GM19468 (cell line): ENCODE results near the gene DHX8.

Source experiments
- ATAC-seq: cut with Tn5 transposase; IDR thresholded peaks from one replicate; pipeline ENCODE4 v1.9.1; 2021; ENCODE audit warnings: mild to moderate bottlenecking, moderate library complexity, moderate number of reproducible peaks; ENCODE audit not compliant: unreplicated experiment; ENCODE audit errors: extremely low read depth

The DHX8 gene

DNA sequence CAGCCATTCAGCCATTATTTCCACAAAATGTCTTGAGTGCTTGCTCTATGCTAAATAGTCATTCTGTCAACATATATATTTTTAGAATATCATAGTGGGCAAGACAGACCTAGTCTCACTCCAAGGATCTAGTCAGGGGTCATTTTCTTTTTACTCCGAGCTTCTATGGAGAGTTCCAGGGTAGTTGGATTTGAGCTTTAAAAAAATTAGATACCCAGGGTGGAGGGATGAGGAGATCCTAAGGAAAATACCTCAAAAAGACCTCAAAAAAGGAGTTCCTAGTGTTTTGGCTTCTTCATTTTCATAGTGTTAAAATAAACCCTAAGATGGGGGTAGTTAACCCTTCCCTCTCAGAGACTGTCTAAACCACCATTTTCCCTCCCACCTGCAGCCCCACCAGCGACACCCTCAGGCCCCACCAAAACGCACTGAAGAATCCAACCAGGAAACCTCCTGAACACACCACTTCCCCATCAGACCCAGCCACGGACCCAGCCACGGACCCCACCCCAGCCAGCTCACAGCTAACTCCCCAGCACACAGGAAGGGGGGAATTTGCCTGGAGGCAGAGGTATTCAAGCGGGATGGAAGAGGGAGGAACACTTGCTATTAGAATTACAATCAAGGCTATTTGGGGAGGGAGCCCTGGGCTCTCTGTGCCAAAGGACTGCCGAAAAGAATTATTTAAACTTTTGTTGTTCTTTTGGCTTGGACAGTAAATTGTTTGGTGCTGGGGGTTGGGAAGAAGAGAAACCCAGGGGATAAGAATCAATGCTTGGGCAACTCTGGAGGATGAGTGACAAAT is 60.2 kb downstream of the DHX8 start:
- ATAC-seq, result no peak

DNA sequence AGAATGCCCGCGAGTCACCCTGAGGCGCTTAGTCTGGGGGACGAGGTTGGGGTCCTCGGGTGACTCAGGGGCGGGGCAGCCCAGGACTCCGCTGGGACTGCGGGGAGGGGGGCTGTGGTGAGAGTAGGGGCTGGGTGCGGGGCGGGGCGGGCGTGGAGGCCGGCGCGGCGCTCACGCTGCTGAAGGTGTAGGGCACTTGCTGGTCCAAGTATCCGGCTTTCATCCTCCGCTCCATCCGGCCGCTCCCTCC is 61.5 kb downstream of the DHX8 start:
- ATAC-seq, result no peak

DNA sequence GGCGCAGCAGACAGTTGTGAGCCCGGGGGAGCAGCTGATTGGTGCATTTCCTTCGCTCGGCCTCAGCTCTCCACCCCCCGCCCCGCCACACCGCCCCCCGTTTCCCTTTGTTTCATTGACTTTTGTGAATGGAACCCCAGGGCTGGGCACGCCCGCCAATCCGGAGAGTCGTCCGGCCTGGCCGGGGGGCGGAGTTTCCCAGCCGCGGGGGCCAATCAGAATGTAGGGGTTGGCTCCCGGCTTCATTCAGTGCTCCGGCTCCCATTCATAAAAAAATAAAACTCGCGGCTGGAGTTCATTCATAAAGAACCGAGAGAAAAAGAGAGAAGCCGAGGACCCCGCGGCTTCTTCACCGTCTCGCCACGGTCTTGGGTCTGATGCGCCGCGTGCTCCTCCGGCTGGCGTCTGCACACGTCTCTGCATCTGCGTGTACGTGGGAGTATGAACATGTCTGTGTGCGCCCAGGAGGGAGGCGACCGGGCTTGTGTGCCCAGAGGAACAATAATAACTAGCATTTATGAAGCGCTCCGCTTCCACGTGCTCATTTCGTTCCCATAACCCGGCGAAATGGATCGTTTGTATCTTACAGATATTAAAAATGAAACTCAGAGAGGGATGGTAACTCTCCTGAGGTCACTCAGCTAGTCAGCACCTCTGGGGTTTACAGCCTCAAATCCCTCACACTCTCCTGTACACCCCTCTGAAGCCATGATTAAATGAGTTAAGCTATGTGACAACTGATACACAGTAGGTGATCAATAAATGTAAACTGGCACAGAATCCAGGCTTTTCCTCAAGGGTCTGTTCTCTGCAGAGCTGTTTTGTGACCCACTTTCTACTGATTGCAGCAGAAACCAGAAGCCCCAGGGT is 62.8 kb downstream of the DHX8 start, which contains the start of gene ETV4:
Gene ETV4 (minus strand): TSS at position 22 of the 870 bp plus-strand sequence. CDS start 723 bp downstream, outside the sequence.
- ATAC-seq, result no peak

DNA sequence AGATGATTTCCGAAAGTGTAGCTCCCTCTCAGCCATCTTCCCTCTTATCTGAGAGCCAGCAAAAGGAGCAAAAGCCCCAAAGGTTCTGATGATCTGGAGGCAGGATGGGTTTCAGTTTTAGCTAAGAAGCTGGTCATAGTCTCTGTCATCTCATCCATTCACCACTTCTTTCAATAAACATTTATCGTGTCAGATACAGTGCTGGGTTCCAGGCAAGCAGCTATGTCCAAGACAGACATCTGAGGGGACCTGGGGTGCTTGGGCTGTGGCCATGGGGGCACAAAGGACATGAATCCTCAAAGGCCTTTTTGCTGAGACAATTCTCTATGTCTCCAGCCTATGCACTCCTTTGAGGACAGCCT is 63.4 kb downstream of the DHX8 start:
- ATAC-seq, result no peak

DNA sequence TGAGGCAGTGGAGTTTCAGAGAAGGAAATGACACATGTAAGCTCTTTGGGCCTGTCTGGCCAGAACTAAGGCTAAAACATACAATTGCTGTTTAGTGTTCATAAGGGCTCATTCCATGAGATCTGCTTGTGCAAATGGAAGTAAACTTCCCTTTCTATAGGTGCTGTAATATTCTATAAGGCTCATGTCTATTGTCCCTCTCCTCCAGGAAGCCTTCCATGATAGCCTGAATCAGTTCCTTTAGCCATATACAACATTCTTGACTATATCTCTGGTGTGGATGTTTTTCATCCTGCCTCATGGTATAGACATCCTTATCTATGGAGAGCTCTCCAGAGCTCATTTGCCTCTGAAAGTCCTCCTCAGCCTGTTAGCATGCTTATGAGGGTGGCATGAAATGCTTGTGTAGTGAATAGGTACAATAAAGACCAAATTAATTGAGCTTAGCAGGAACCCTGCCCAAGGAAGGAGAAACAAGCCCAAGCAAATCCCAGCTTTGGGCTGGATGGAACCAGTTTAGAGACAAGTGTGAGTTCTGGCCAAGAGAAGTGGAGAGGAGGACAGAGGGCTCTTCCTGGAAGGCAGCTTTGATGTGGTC is 64.0 kb downstream of the DHX8 start:
- no peak for ATAC-seq

DNA sequence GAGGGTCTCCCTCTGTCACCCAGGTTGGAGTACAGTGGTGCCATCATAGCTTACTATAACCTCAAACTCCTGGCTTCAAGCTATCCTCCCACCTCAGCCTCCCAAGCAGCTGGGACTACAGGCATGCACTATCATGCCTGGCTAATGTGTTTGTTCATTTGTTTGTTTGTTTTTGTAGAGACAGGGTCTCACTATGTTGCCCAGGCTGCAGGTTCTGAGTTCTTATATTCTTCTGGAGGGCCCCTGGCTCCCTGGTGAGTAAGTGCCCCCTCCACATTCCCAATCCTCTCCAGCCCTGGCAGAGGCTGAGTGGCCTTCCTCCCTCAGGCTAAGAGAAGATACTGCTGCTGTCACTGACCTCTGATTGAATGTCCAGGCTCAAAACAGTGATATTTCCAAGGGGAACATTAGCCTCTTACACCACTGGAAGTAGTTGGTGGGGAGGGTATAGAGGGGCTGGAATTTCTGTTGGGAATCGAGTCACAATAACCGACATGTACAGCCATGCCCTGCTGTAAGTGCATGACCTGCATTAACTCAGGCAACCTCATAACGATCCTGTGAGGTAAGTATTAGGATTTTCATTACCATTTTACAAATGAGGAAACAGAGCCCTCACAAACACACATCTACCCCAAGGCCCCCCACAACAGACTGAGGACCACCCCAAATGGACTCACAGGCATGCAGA is 65.1 kb downstream of the DHX8 start:
- ATAC-seq, result no peak

DNA sequence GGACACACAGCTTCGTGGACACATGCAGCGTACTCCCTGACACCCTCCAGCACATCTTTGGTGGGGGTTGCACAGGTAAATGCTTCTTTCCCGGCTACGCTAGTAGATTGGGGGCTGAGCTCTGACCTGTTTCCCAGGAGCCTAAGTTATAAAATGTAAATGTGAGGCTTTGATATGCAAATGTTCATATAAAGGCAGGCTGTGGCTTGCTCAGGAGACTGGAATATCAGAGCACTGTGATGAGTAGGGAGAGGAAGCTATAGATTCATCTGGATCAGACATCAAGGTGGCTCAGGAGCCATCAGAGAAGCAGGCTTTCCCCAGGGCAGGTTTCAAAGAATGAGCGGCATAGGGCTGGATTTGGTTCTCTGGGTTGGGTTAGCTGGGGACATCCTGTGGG is 65.7 kb downstream of the DHX8 start:
- no peak for ATAC-seq

DNA sequence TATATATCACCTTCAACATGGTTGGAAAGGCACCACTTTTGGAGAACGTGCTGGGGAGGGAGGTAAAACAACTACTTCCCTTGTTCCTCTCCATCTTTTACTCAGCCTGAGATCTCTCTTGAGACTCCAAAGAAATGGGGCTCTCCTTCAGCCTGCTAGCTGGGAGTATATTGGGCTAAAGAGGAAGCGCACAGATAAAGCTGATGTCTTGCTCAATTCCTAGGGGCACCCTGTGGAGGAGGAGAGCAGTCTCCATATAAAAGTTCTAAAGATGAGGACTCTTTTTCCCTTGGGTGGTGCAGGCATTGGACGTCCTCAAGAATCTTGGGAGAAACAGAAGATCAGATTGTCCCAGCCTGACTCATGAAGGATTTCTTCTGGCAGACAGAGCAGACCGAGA is 67.0 kb downstream of the DHX8 start:
- ATAC-seq, result no peak

DNA sequence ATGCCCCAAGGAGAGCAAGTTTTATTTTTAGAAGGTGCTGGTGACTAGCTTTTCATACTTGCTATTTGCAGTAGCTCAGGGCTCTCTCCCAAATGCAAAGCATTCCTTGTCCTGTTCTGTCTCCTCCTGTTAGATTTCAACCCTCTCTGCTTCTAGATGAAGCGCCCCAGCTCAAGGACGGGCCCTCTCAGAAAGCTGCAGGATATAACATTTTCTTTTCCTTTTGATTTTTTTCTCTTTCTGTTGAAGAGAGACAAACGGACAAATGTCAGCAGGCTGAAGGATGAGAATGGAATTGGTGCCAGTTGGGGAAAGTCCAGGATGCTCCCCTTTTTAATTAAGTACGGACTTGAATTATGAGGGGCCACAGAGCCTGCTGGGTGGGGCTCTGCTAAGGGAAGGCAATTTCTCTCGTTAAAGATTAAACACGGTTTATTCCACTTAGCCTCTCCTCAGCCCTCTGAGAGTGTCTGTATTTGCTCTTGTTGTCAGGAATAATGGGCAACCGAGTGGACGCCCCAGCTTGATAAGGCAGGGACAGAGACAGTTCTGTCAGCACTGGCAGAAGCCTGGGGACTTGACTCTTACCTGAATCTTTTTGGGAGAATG is 68.6 kb downstream of the DHX8 start:
- no peak for ATAC-seq

DNA sequence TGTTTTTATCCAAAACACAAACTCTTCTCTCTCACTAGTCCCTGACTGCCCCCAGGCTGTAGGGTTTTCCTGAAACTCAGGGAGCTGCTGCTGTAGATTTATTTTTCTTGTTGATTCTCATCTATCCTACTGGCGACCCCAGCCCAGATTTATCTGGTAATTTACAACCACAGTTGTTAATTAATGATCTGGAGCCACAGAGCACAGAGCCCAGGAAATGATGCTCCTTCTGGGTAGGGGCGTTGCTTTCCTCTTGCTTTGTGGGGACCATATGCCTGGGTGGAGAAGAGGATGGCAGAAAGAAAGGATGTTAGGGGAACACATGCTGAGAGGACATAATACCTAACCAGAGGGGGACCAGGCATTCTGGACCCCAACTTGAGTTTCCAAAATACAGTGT is 69.8 kb downstream of the DHX8 start:
- no peak for ATAC-seq

DNA sequence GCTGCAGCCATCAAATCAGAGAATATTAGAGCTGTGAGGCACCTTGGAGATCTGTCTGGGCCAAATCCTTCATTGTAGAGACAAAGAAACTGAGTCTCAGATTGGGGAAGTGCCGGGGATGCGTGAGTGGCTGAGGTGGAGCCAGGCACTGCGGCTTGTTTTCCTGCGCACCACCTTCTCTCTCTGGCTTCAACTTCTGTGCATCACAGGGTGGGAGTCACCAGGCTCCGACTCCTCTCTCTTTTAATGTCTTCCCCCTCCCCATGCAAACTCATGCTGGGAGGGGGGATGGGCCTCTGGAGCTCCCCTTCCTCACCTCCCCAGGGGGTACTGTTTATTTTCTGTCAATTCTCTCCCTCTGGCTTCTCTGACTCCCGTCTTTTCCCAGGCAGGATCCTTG is 71.1 kb downstream of the DHX8 start:
- ATAC-seq, result no peak

DNA sequence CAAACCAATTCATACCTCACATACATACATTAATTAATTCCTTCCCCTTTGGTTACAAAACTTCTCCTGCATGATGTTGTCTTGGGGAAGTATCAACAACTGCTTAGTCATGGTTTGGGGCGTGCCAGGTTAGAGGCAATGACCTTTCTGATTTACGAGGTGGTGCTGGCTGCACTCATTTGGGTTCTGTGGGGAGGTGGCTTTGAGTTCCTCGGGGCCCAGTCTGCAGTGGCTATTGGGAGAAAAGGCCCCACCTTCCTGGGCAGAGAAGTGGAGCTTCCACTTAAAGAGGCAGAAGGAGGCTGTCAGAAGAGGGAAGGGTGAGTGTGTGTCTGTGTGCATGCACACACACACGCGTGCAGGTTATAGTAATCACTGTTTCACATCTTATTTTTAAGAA is 72.5 kb downstream of the DHX8 start:
- no peak for ATAC-seq

DNA sequence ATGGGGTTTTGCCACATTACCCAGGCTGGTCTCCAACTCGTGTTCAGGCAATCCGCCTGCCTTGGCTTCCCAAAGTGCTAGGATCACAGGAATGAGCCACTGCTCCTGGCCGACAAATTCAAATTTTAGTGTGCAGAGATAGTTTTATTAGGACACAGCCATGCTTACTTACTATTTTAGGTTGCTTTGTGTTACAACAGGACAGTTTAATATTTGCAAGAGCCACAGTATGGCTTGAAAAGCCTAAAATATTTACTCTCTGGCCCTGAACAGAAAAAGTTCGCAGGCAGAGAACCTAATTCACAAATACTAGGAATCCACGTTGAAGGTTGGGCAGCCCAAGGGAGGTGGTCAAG is 75.0 kb downstream of the DHX8 start:
- ATAC-seq, result no peak

DNA sequence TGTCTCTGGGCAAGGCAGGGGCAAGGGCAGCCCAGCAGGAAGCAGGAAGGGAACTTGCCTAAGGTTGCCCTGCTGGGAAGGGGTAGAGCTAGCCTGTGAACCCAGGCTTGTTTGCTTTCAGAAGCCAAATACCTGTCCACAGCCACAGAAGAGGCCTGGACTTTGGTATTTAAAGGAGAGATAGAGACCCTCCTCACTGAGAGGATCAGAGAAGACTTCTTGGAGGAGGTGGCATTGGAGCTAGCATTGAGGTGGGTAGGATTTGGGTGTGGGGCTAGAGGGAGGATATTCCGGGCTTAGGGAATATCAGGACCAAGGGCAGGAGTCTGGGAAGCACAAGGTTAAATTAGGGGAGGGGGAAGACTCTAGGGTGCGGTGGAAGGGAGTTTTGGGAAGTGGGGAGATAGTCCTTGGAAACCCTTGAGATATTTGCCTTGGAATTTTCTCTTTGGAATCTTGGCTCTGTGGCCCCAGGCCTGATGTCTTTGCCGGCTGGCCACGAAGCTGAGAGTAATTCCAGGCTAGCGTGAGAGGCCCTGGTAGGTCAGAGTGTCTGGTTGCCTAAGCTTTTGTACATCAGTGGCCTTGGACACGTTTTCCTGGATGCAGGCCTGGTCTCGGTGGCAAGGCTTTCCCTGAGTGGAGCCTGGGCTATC is 75.5 kb downstream of the DHX8 start:
- no peak for ATAC-seq

DNA sequence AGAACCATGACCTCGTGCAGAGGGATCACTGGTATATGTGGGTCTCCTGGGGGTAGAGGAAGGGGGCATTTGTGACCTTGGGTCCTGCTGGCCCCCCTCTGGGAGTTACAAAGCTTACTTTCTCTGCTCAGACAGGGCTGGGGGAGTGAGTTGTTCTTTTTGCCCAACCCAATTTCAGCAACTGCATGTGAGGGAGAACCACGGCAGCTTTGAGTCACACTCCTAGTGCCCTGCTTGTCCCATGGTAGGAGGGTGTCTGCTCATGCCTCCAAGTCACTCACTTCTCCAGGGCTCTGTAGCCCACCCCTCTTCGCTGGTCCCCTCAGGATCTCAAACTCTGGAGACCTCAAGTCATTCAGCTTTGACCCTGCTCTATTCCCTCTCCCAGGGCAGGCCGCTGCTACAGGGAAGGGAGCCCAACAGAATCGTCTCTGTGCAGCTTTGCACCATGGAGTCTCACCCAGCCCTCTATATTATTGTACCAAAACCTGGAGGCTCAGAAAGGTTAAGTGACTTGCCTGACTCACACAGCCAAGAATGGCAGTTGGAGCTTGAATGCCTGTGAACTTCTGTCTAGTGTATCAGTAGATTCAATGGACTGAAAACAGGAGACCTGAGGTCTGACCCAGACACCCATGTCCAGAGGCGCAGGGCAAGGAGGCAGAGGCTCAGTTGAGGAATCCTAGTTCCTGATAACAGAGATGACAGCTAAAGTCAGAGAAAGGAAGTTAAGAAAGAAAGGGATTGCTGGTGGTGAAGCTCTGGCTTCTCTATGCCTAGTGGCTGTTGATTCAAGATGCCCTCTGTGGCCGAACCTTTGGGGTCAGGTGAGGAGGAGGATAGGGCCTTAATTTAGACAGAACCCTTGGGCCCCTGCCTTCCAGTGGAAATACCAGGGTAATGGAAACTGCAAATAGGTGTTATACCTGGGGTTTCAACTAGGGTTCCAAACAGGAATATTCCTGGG is 77.0 kb downstream of the DHX8 start:
- ATAC-seq, result no peak

DNA sequence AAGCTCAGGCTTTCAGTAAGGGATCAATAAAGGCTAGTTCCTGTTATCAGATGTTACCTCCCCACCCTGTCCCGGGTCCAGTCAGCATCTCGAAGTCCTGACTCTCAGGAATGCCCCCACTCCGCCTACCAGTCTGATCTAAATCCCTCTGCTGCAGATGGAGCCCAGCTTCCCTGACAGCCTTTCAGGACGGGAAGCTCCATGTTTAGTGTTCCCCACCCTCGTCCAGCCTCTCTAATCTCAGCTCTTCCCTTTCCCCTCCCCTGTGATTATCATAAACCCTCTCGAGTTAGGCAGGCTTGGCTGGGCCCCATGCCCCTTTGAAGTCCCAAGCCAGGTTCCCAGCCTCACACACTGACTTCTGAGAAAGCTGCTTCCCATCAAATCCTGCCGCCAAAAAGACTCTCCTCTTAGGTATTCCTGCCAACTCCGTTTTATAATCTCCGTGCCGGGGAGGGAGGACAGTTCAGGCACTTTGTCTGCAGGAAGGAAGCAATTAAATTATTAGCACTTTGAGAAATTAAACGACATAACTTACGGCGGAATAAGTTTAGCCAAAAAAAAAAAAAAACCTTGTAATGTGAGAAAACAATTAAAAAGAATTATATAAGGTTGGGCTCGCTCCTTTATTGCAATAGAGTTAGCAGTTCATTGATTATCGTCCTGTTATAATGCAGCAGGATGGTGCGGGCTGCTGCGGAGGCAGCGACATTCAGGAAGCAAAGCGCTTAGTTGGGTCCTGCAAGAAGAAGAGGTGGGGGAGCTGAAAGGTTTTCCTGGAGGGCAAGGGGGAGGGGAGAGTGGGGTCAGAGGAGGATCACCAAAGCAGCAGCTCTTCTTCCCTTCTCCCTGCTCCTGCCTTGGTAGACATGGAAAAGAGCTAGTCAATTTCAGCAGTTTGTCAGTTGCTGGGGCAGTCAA is 79.2 kb downstream of the DHX8 start:
- no peak for ATAC-seq

DNA sequence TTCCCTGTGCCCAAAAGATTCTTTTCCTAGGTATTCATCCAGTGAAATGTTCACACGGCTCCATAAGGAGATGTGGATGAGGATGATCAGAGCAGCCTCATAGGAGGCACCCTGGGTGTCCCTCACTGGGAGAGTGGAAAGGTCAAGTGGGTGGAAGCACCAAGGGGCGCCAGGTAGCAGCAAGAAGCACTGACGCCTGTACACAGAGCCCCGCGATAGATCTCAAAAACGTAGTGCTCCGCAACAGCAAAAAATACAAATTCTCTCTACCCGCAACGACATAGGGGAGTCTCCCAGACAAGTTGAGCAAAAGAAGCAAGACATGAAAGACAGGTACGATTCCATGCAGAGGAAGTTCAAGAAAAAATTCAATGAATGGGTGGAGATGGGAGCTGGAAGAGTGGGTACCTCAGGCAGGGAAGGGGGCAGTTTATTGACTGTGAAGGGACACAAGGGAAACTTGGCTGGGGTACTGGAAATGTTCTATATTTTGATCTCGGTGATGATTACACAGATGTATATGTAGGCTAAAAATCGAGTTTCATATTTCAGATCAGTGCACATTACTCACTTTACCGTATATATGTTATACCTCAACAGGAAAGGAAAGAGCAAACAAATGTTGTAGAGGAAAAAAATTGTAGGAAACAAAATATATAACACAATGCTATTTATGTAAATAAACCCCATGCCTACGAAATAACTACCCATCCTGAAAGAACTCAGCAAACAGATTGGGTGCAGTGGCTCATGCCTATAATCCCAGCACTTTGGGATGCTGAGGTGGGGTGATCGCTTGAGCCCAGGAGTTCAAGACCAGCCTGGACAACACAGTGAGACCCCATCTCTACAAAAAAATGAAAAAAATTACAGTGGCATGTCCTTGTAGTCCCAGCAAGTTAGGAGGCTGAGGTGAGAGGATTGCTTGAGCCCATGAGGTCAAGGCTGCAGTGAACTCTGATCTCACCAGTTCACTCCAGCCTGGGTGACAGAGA is 80.1 kb downstream of the DHX8 start:
- no peak for ATAC-seq
